Neural progenitor cell (in vitro differentiated cells): ENCODE results near the gene DUSP6. TPM values are rescaled to one million over a fixed set of nuclear protein-coding genes. Genes with fewer than 3 reads are reported as not detected.
A peak's percentile ranks its signal among the peaks of the same experiment; 100 is the strongest.

ENCODE experiments used
- DNase-seq: peaks from one replicate; pipeline ENCODE4 v3.0.0-alpha.2; 2016; ENCODE audit warnings: low spot score
- H2AFZ ChIP-seq: fragments of 200-600 bp; sonication (generic); replicated peaks from 2 replicates; pipeline ENCODE4 v1.6.1; 2016; ENCODE audit warnings: antibody characterized with exemption
- H3F3A ChIP-seq: fragments of 200-600 bp; sonication (generic); 2 replicates; pipeline ENCODE4 v1.6.1; 2016; ENCODE audit warnings: antibody characterized with exemption, low read depth
- H3K27ac ChIP-seq: fragments of 200-600 bp; sonication (generic); 2 replicates; pipeline ENCODE4 v1.5.1; 2016; ENCODE audit warnings: mild to moderate bottlenecking
- H3K27me3 ChIP-seq: fragments of 200-600 bp; sonication (generic); 2 replicates; pipeline ENCODE4 v1.6.1; 2016; ENCODE audit warnings: mild to moderate bottlenecking, moderate library complexity
- H3K36me3 ChIP-seq: fragments of 200-600 bp; sonication (generic); 2 replicates; pipeline ENCODE4 v1.5.1; 2016
- H3K4me1 ChIP-seq: fragments of 200-600 bp; sonication (generic); 2 replicates; pipeline ENCODE4 v1.6.1; 2016; ENCODE audit warnings: mixed run types
- H3K4me2 ChIP-seq: fragments of 200-600 bp; sonication (generic); 2 replicates; pipeline ENCODE4 v1.6.1; 2016
- H3K4me3 ChIP-seq: fragments of 200-600 bp; sonication (generic); 2 replicates; pipeline ENCODE4 v1.5.1; 2016
- H3K79me2 ChIP-seq: fragments of 200-600 bp; sonication (generic); 2 replicates; pipeline ENCODE4 v1.6.1; 2016; ENCODE audit warnings: low read depth
- H3K9ac ChIP-seq: fragments of 200-600 bp; sonication (generic); 2 replicates; pipeline ENCODE4 v1.6.1; 2016
- H3K9me3 ChIP-seq: fragments of 200-600 bp; sonication (generic); 2 replicates; pipeline ENCODE4 v1.5.1; 2016; ENCODE audit warnings: low read depth
- H4K20me1 ChIP-seq: fragments of 200-600 bp; sonication (generic); 2 replicates; pipeline ENCODE4 v1.6.1; 2016; ENCODE audit warnings: low read depth
- H3K27ac Mint-ChIP-seq: 3 replicates; pipeline ENCODE4 v1.8.0; 2021; ENCODE audit warnings: mixed read lengths
- H3K27me3 Mint-ChIP-seq: 2 replicates; pipeline ENCODE4 v1.8.0; 2022; ENCODE audit warnings: low read depth, mild to moderate bottlenecking, inconsistent platforms, moderate library complexity, mixed read lengths; ENCODE audit not compliant: insufficient read depth
- H3K36me3 Mint-ChIP-seq: 3 replicates; pipeline ENCODE4 v1.8.0; 2021; ENCODE audit warnings: mixed read lengths
- H3K4me1 Mint-ChIP-seq: 3 replicates; pipeline ENCODE4 v1.8.0; 2021; ENCODE audit warnings: mixed read lengths
- H3K4me3 Mint-ChIP-seq: 3 replicates; pipeline ENCODE4 v1.8.0; 2021; ENCODE audit warnings: mild to moderate bottlenecking, moderate library complexity, mixed read lengths
- H3K9me3 Mint-ChIP-seq: 3 replicates; pipeline ENCODE4 v1.8.0; 2020; ENCODE audit warnings: mixed read lengths
- CTCF ChIP-seq: fragments of 200-600 bp; sonication (generic); IDR thresholded peaks from 2 replicates; pipeline ENCODE4 v1.5.1; 2017; ENCODE audit warnings: antibody characterized with exemption, mild to moderate bottlenecking
- EZH2 ChIP-seq: fragments of 200-600 bp; sonication (generic); IDR thresholded peaks from 2 replicates; pipeline ENCODE4 v1.6.1; 2017; ENCODE audit warnings: antibody characterized with exemption, mild to moderate bottlenecking, moderate library complexity
- EZH2phosphoT487 ChIP-seq: fragments of 200-600 bp; sonication (generic); IDR thresholded peaks from 2 replicates; pipeline ENCODE4 v1.6.1; 2017; ENCODE audit warnings: antibody characterized with exemption
- total RNA-seq: library from RNA; depleted of rRNA; stranded (reverse); fragments of >200 nt; gene quantifications from 2 replicates; pipeline ENCODE4 v1.2.3, GENCODE V29; 2015; ENCODE audit warnings: low replicate concordance

The DUSP6 gene
- total RNA-seq, 1 donor from 2014 or later: 12.5 TPM

DNA sequence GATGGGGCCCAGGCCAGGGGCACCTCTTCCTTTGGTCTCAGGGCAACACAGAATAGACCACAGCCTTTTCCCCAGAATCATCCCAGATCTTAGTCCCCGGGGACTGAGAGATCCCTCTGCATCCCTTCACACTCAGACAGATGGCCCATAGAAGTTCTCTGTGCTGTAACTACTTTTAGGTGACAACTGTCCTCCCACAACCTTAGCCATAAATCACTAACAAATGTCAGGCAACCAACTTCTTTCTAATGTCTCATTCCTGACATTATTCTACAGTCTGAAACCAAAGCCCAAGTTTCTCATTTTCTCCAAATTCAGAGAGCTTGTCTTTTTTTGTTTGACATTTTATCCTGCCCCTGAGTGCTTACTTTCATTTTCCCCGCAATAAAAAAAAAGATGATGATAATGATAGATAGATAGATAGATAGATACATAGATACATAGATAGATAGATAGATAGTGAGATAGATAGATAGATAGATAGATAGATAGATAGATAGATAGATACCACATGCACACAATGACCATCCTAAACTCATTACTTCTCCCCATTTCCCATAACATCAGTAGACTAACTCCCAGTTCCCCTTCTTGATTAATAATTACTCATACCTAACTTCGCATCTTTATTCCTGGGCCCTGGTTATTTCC lies 28.6 kb downstream of the DUSP6 start:
- peaks cover 40% of the 10 kb centered on the region for H3K4me1 Mint-ChIP-seq
- no peak for TF ChIP-seq CTCF
- TF ChIP-seq EZH2phosphoT487: no peak
- TF ChIP-seq EZH2: no peak
- H3K27ac ChIP-seq: no peak overlapping the region

DNA sequence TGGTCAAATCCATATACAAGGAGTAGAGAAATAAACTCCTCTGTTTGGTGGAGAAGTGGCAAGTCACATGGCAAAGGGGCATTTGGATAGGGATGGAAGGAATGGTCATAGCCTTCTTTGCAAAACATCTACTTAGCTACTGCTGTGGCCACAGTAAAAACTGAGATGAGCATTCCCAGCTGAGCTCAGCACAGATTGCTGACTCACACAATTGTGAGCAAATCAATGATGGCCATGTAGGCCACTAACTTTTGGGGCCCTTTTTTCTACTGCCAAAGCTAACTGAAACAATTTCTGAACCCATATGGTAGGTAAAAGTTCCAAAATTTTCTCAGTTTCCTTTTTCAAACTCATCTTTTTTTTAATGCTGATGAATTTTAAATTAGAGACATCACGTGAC lies 31.6 kb downstream of the DUSP6 start:
- Histone ChIP-seq H3K27me3 (no peaks in the 10 kb centered on the region), H3K4me3 (no peak overlapping the region), H4K20me1 (no peaks in the 10 kb centered on the region), H3K27ac (no peak overlapping the region), H3K79me2 (no peaks in the 10 kb centered on the region), H3K9me3 (no peaks in the 10 kb centered on the region), H3K36me3 (no peaks in the 10 kb centered on the region), H3K4me2 (no peak overlapping the region), H2AFZ (no peak overlapping the region), H3K4me1 (peaks cover 49% of the 10 kb centered on the region), H3K9ac (no peak overlapping the region), H3F3A (peaks cover 22% of the 10 kb centered on the region)
- H3K4me3 Mint-ChIP-seq: no peak overlapping the region
- H3K27me3 Mint-ChIP-seq: peaks cover 8% of the 10 kb centered on the region
- no peaks in the 10 kb centered on the region for H3K36me3 Mint-ChIP-seq
- TF ChIP-seq EZH2phosphoT487 (no peak), EZH2 (no peak), CTCF (no peak)
- H3K9me3 Mint-ChIP-seq: no peaks in the 10 kb centered on the region
- H3K4me1 Mint-ChIP-seq: peaks cover 35% of the 10 kb centered on the region
- DNase-seq: no peak
- H3K27ac Mint-ChIP-seq: no peak overlapping the region

More for the DNA sequence above, 28.6 kb downstream of the DUSP6 start:
- no peaks in the 10 kb centered on the region for H3K36me3 Mint-ChIP-seq
- no peak for DNase-seq
- Histone ChIP-seq H3K4me1 (peaks cover 54% of the 10 kb centered on the region), H2AFZ (no peak overlapping the region), H3K27me3 (no peaks in the 10 kb centered on the region), H3K4me3 (no peak overlapping the region), H4K20me1 (no peaks in the 10 kb centered on the region), H3K79me2 (no peaks in the 10 kb centered on the region), H3K9me3 (no peaks in the 10 kb centered on the region), H3K4me2 (no peak overlapping the region), H3F3A (peaks cover 17% of the 10 kb centered on the region), H3K36me3 (no peaks in the 10 kb centered on the region), H3K9ac (no peak overlapping the region)
- peaks cover 5% of the 10 kb centered on the region for H3K27me3 Mint-ChIP-seq
- no peak overlapping the region for H3K27ac Mint-ChIP-seq
- no peak overlapping the region for H3K4me3 Mint-ChIP-seq
- no peaks in the 10 kb centered on the region for H3K9me3 Mint-ChIP-seq

- H3K4me1 ChIP-seq: peaks cover 49% of the 10 kb centered on the region
- no peaks in the 10 kb centered on the region for H3K9me3 Mint-ChIP-seq
- peaks cover 43% of the 10 kb centered on the region for H3K4me1 Mint-ChIP-seq
- H2AFZ ChIP-seq: no peak overlapping the region
- H3K9me3 ChIP-seq: no peaks in the 10 kb centered on the region
- H3K79me2 ChIP-seq: no peaks in the 10 kb centered on the region
- H3K9ac ChIP-seq: no peak overlapping the region
- no peaks in the 10 kb centered on the region for H4K20me1 ChIP-seq
- no peaks in the 10 kb centered on the region for H3K36me3 Mint-ChIP-seq
- TF ChIP-seq EZH2phosphoT487 (no peak), EZH2 (no peak), CTCF (no peak)
- H3K27ac ChIP-seq: no peak overlapping the region
- no peaks in the 10 kb centered on the region for H3K36me3 ChIP-seq
- H3K4me3 Mint-ChIP-seq: no peak overlapping the region
- no peaks in the 10 kb centered on the region for H3K27me3 ChIP-seq
- no peak overlapping the region for H3K27ac Mint-ChIP-seq
- H3F3A ChIP-seq: peaks cover 31% of the 10 kb centered on the region
- peak overlapping the region; percentile 5 for H3K4me2 ChIP-seq
- DNase-seq: no peak
- peaks cover 8% of the 10 kb centered on the region for H3K27me3 Mint-ChIP-seq
- H3K4me3 ChIP-seq: no peak overlapping the region
Measured at GRCh38 chr12:89319606-89320005, 32.7 kb downstream of the DUSP6 start.
